ENCODE measurements around the gene RFLNA.

RFLNA gene, protein sequence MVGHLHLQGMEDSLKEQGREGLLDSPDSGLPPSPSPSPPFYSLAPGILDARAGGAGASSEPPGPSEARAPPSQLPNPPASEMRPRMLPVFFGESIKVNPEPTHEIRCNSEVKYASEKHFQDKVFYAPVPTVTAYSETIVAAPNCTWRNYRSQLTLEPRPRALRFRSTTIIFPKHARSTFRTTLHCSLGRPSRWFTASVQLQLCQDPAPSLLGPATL

GRCh38 chr12:124294780-124295341 lies at the start of gene RFLNA:
Gene RFLNA (plus strand): TSS chr12:124295093. CDS start chr12:124295430, 337 bp downstream.
- DNase-seq = no peak

- no peak for DNase-seq
Measured at GRCh38 chr12:124247331-124247730, 47.6 kb upstream of the RFLNA start.

GRCh38 chr12:124248941-124249825 lies 45.7 kb upstream of the RFLNA start:
- no peak for DNase-seq

DNA sequence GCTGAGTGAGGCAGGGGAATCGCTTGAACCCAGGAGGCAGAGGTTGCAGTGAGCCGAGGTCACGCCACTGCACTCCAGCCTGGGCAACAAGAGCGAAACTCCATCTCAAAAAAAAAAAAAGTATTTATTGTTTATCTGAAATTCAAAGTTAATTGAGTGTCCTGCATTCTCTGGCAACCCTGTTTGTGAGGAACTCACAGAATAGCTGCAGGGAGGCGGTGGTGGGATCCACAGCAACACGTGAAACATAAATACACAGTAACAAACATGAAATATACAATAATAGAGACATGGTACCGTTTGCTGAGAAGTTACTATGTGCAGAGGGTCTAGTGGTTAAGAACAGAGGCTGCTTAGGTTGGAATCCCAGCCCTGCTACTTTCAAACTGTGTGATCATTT lies 43.7 kb upstream of the RFLNA start:
- DNase-seq = no peak

- no peak for DNase-seq
Measured at GRCh38 chr12:124252964-124253363, 41.9 kb upstream of the RFLNA start.

DNA sequence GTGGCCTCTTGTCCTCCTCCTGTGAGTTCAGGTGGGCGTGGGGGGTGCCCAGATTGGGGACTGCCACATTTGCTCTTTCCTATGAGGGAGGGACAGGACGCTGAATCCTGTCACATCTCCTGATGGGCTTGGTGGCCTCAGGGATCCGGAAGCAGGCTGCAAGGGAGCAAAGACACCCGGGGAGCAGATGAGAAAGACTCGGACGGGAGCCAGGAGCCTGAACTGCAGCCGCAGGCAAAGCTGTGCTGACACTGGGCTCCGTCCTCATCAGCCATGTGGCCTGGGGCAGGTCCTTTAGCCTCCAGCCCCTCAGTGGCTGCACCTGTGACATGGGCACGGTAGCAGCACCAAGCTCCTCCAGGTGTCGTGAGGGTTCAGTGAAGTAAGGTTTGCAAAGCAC lies 40.8 kb upstream of the RFLNA start:
- DNase-seq = no peak

DNA sequence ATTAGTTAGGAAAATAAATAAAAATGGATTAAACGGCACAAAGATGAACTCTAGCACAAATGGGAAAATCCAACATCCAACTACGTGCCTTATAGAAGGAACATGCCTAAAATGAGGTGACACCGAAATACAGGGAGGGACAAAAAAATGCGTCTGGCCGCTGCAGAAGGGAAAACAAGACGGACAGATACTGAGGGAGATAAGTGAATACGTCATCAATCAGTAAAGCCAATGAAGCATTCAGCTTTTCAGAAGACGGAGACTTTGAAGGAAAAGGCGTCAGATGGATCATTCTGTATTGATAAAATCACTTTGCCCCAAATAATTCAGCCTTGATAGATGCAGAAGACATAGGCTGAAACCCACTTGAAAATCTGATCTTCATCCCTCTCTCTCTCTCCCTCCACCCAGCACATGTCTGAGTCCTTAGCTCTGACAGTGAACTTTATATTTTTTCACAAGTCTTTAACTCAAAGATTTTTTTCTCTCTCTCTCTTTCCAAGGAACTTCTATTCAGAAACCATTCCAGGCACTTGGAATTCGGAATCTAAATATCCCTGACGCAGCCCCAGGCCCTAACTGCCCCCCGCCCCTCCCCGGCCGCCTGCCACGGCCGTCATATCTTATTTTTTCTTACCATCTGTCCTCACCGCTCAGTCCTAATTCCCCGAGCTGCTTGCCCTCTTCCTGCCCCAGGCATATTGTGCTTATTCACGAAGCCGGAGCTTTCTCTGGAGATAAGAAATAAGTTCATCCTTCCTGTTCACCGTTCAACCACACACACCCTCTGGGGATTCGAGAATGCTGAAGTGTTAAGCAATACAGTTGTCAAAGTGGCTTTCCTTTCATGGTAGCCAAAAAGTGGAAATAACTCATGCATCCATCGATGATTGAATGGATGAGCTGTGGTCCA lies 35.5 kb upstream of the RFLNA start:
- no peak for DNase-seq

GRCh38 chr12:124261885-124262284 lies 33.0 kb upstream of the RFLNA start:
- no peak for DNase-seq

- DNase-seq = no peak
Measured at GRCh38 chr12:124264089-124264795, 30.7 kb upstream of the RFLNA start.

GRCh38 chr12:124264879-124265278 lies 30.0 kb upstream of the RFLNA start:
- DNase-seq = no peak

DNA sequence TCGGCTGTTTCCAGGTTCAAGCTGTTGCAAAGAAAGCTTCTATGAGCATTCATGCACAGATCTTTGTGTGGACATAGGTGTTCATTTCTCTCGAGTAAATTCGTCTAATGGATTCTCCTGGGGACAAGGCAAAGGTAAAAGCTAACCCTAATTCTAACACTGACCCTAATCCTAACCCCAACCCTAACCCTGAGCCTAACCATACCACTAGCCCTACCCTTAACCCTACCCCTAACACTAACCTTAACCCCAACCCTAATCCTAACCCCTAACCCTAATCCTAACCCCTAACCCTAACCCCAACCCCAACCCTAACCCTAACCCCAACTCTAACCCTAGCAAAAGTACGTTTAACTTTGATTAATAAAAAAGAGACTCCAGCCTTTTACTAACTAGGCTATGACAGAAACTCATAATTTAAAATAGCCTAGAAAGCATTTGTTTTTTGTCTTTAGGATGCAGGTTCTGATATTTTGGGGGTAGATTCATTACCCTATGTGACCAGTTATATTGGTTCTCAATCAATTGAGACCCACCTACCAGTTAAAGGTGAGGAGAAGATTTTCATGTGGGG lies 27.6 kb upstream of the RFLNA start:
- DNase-seq = no peak

- no peak for DNase-seq
Measured at GRCh38 chr12:124270671-124271070, 24.2 kb upstream of the RFLNA start.

DNA sequence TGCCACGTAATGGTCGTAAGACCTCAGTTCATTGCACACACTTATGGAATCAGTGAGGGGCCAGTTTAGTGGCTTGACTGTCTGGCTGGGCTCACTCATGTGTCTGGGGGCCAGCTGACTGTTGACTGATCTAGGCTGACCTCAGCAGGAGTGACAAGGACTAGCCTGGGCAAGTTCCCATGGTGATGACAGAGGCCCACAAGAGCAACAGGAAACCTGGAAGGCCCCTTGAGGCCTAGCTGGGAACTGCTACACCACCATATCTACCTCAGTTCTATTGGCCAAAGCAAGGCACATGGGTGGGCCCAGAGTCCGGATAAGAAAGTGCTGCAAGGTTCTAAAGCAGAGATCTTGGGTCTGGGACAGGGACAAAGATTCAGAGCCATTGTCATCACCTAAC lies 21.3 kb upstream of the RFLNA start:
- DNase-seq = no peak

GRCh38 chr12:124276337-124276736 lies 18.6 kb upstream of the RFLNA start:
- DNase-seq = no peak

DNA sequence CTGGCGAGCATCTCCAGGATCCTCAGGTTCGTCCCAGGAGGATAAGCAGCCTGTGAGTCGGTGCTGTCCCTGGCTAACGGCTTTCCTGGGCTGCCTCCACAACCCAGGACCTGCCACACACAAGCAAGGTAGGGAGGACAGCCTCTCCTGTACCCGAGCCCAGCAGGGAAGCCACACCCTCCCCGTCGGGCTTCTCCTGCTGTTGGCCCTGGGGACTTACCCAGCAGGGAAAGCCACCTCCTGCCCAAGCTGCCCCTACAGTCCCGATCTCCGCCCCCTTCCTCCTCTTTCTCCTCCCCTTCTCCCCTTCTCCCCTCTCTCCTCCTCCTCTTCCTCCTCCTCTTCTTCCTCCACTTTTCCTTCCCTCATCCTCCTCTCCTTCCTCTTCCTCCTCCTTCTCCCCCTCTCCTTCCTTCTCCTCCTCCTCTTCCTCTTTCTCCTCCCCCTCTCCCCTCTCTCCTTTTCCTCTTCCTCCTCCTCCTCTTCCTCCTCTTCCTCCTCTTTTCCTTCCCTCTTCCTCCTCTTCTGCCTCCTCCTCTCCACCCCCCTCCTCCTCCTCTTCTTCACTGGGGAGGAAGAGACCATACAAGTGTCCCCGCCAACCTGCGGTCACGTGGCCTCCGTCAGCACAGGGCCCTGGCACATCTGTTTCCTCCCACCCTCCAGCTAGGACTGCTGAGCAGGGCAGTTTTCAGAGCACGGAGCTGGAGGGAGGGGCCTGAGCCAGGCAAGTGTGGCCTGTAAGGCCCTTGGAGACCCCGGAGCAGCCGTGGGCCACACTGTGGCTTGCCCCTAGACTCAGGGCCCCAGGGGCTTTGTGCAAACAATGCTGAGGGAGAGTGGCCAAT lies 17.3 kb upstream of the RFLNA start:
- no peak for DNase-seq

DNA sequence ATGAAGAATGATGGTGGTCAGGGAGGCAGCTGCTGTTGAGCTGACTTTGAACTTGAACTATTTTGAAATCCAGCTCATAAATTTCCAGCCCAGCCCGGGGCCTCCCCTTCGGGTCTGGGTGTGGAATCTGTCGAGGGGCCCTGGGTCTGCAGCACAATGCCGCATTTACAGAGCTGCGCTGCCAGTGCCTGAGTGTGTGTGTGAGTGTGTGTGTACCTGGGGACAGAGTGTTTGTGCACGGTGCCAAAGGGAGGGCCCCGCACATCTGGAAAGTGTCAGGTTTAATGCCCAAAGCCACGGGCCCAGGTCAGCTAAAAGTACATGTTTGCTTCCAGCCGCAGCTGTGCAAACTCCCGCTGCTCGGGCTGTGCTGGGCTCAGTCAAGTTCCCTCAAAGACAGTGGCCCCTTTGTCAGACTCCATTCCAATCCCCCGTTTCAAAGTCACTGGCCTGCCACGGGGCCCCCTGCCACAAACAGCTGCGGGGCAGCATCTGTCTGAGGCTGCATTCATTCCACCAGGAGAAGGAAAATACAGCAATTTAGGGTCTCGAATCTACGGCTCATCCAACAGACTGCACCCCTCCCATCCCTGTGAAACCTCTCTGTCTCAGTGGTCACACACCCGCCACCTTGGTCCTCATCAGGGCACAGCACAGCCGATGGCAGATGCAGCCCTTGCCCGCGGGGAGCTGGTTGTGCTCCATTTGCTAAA lies 16.3 kb upstream of the RFLNA start:
- no peak for DNase-seq

- DNase-seq = no peak
Measured at GRCh38 chr12:124279315-124279714, 15.6 kb upstream of the RFLNA start.

GRCh38 chr12:124279846-124280360 lies 15.0 kb upstream of the RFLNA start:
- DNase-seq = no peak

- DNase-seq = no peak
Measured at GRCh38 chr12:124281309-124281708, 13.6 kb upstream of the RFLNA start.

- DNase-seq = no peak
Measured at GRCh38 chr12:124282287-124282686, 12.6 kb upstream of the RFLNA start.
